ENCODE measurements around the gene SLC31A2.
"Not testable (repeated sequence)": the region's sequence is repeated elsewhere in the genome, so short reads cannot be mapped to it uniquely, and the experiment has no call there.

Gene SLC31A2

DNA sequence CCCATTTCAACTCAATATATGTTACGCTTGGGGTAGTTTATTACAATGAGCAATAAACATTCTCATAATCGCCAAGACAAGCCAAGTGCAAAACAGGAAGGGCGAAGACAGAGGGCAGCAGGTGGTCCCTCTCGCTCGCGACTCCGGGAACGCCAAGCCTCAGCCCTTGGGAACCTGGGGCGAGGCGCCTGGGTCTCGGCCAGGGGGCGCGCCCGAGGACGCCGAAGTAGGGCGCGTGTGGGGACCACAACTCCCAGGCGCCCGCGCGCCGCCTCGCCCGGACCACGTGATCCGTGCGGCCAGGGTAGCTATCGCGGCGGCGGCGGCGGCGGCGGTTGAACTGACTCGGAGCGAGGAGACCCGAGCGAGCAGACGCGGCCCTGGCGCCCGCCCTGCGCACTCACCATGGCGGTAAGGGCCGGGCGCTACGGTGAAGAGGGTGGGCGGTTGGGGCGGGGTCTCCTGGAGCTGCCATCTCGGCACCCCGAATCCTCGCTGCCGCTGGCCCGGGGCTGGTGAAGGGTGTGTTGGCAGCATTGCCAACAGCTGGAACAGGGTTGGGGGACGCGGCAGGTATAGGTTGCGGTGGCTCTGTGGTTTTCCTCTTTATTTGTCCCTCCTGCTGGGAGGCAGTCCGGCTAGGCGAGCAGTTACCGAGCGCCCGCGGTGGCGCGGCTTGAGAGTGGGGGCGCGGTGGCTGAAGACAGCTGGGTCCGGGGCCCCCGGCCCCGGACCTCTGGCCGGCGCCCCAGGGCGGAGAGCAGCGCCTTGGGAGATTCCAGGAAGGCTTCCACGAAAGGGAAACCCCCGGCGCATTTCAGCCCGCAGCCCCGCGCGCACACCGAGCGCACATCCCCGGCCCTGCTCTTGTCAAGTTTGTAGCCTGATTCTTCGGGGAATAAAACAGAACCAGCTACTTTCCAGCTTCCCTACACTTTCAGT is at the start of gene SLC31A2:
Gene SLC31A2, plus strand, starts transcription at position 338 of the 942 bp plus-strand sequence. Its CDS starts 68 bp downstream, at position 406.
- DNase-seq, result peak; percentile 53

DNA sequence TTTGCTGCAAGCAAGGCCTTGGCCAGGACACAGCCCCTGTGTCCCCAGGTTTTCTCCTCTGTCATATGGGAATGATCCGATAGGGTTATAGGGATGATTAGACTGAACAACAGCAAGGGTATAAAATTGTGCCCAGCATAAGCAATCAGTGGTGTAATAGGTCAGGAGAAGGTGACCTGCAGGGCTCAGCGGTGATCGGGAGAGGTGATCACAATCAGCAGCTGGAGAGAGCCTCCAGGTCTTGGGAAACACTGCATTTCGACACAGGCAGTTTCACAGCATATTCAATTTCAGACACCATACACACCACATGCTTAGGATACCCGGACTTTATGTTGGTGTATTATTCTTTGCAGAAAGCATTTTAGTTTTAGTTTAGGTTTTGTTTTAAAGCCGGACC is 45.5 kb upstream of the SLC31A2 start:
- DNase-seq, result not testable (repeated sequence)

GRCh38 chr9:113111065-113111951 is 39.5 kb upstream of the SLC31A2 start:
- DNase-seq, result not testable (repeated sequence)

DNA sequence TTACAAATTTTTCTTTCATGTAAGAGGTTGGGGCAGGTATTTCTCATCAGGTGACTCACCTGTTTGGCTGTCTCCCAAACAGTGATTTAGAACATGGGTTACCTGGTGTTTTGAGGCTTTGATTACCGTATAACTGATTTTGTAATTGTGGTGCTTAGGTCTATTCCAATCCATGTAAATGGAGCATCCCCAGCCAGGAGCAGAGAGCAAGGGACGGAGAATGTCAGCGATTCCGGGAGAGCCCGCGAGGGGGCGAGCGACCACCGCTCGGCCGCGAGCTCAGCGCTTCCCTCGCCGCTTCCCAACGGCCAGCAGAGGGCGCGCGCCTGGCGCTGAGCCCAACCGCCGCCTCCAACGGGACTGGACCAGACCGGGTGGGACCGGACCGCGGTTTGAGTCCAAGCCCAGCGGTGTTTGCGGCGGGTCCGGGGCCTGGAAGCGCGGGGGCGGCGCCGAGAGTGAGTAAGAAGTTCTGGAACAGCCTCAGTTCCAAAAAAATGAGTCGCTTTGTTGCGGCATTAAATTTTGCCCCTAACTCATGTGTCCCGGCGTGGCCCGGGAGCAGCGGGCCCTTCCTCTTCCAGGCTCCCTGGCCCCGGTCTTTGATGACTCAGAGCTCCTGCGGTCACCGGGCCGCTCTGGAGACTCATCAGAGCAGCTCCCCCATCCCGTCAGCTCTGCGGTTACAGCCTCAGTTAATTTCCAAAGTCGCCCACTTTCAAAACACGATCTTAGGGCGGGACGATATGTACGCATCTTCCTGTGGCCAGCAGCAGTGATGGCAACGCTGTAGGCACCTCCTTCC is 37.9 kb upstream of the SLC31A2 start:
- DNase-seq, result not testable (repeated sequence)

GRCh38 chr9:113118829-113119228 is 32.0 kb upstream of the SLC31A2 start:
- DNase-seq, result not testable (repeated sequence)

DNA sequence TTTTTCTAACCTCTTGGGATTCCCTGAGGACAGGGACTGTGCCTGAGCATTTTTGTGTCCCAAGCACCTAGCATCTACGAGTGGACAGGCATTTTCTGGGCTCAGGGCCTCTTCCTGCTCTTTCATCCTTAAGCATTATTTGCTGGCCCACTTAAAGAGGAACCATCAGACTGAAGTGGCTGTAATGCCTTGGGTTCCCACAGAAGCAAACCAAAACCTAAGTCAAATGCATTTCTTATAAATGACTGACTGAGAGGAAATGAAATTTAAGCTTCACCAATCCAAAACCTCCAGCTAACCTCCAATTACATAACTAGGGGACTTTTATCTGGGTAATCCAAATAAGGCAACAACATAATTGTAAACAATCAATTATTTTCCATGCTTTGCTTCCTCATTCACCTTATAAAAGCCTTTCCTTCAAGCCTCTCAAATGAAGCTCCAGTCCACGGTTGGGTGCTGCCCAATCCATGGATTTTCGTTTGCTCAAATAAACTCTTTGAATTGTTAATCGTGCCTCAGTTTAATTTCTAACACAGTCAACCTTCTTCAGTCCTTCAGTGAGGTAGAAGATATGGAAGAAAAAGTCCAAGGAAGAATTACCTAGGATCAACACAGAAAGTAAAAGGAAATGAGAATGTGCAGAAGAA is 25.3 kb upstream of the SLC31A2 start:
- DNase-seq, result no peak

DNA sequence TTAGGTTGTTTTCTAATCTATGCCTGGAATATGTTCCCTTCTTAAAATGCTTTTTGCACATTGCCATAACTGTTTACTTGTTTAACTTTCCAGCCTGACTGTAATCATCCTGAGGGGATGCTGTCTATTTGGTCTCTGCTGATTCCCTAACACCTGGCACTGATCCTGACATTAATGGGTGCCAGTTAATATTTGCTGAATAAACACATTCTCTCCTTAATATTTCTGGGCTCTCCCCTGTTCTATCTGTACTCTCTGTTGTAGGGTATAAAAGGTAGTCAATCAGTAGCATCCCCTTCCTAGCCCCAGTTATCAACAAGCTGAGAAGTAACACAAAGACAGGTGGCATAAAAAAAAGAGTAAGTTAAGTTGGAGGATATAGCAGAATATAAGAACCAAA is 21.3 kb upstream of the SLC31A2 start:
- DNase-seq, result no peak

GRCh38 chr9:113129884-113130283 is 20.9 kb upstream of the SLC31A2 start:
- DNase-seq, result no peak

GRCh38 chr9:113131689-113132151 is 19.1 kb upstream of the SLC31A2 start:
- no peak for DNase-seq

- no peak for DNase-seq
Observed at GRCh38 chr9:113137196-113138168, 13.3 kb upstream of the SLC31A2 start.

DNA sequence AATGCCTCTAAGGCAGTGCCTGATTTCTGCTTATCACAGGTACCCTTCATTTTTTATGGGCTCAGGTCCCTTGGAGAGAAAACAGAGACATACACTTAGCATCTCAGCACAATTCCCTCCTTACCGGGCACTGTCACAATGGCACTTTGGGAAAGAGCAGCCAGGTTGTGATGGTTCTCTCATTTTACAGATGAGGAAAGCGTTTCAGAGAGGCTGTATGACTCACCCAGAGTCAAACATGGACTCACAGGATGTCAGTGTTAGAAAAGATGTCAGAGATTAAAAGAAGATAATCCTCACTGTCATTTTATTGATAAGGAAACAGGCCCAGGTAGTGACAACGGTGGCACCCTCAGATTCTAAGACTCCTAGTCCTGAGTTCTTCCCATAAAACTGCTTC is 12.0 kb upstream of the SLC31A2 start:
- DNase-seq, result no peak

- DNase-seq, result no peak
Observed at GRCh38 chr9:113139225-113139829, 11.5 kb upstream of the SLC31A2 start.

DNA sequence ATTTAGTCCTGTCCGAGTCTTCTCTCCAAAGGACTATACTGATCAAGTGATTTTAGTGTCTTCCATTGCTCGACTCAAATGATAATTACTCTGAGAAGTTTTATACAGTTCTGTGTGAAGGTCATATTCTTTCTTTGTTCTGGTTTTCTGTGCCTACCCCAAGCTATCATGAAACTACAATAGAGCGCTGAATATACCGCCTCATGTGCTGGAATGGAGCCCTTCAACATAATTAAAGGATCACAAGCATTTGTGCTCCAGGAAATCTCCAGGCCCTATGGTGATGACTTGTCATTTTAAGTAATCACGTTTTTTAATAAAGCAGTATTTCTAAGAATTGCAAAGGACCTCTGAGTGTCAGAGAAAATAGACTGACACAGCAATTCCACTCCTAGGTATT is 10.9 kb upstream of the SLC31A2 start:
- DNase-seq, result no peak

GRCh38 chr9:113140896-113141295 is 9.9 kb upstream of the SLC31A2 start:
- not testable (repeated sequence) for DNase-seq

- no peak for DNase-seq
Observed at GRCh38 chr9:113143432-113144227, 7.2 kb upstream of the SLC31A2 start.

GRCh38 chr9:113148372-113148705 is 2.5 kb upstream of the SLC31A2 start:
- DNase-seq, result no peak

GRCh38 chr9:113148781-113149510 is 1.9 kb upstream of the SLC31A2 start:
- DNase-seq, result no peak

DNA sequence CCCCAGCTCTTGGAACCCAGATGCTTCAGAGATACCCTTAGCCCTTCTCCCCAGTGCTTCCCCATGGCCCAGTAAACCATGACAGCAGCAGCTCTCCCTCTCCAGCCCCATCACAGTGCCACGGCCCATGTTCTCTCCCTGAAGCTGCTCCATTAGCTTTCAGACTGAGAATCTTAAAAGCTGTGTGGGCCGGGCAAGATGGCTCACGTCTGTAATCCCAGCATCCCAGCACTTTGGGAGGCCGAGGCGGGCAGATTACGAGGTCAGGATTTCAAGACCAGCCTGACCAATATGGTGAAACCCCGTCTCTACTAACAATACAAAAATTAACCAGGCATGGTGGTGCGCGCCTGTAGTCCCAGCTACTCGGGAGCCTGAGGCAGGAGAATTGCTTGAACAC is 1.2 kb upstream of the SLC31A2 start:
- DNase-seq, result not testable (repeated sequence)

All from NCI-H1694 (cell line).